Mammary epithelial cell (primary cell): ENCODE data around the gene FAM3B.

Experiments used
- CTCF ChIP-seq, 2 donors: IDR thresholded peaks in 1 of 2; conservative IDR thresholded peaks in 1 of 2; 2 replicates each; pipeline ENCODE4 v1.5.1; 2011 to 2012; ENCODE audit warnings: inconsistent platforms in 2 of 2, low read length in 2 of 2, mild to moderate bottlenecking in 2 of 2, control low read depth in 1 of 2, low read depth in 1 of 2; ENCODE audit not compliant: insufficient read depth in 1 of 2; ENCODE audit errors: extremely low read depth in 1 of 2
- EZH2 ChIP-seq: IDR thresholded peaks from 2 replicates; pipeline ENCODE4 v1.6.1; 2012; ENCODE audit warnings: low read length, inconsistent platforms, borderline replicate concordance

DNA sequence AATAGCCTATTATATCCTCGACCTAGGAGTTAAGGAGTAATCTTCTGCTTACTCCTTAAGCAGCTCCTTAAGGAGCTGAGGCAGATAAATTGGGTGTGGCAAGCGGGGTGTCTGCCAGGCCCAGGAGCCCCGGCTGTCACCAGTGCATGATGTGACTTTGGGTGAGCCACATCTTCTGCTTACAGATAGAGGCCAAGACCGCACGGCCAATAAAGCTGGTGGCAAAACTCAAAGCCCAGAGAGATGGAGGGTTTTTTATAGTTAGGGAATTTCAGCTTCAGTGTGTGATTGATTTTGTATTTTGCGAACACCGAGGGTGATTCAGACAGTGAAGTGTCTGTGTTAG is 55.1 kb downstream of the FAM3B start:
- TF ChIP-seq CTCF (conservative IDR thresholded peaks at IDR 0.05 in 1 of 2, IDR thresholded peaks at IDR 0.05 in 1 of 2; ENCODE audit: extremely low read depth in 1 of 2, insufficient read depth in 1 of 2, low read depth in 1 of 2, low read length in 2 of 2): no peak
- TF ChIP-seq EZH2: no peak
